ENCODE data around the gene NPHP4.

GRCh38 chr1:5908461-5909375 lies 83.5 kb downstream of the NPHP4 start:
- TF ChIP-seq, protein P1, sequence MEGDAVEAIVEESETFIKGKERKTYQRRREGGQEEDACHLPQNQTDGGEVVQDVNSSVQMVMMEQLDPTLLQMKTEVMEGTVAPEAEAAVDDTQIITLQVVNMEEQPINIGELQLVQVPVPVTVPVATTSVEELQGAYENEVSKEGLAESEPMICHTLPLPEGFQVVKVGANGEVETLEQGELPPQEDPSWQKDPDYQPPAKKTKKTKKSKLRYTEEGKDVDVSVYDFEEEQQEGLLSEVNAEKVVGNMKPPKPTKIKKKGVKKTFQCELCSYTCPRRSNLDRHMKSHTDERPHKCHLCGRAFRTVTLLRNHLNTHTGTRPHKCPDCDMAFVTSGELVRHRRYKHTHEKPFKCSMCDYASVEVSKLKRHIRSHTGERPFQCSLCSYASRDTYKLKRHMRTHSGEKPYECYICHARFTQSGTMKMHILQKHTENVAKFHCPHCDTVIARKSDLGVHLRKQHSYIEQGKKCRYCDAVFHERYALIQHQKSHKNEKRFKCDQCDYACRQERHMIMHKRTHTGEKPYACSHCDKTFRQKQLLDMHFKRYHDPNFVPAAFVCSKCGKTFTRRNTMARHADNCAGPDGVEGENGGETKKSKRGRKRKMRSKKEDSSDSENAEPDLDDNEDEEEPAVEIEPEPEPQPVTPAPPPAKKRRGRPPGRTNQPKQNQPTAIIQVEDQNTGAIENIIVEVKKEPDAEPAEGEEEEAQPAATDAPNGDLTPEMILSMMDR (IDR thresholded peaks at IDR 0.05), result no peak
- no peak for TF ChIP-seq NFE2L2 (conservative IDR thresholded peaks at IDR 0.05; ENCODE audit: low read length)
